Measurements from ENCODE around the gene SLC22A7. TPM values are rescaled to one million over a fixed set of nuclear protein-coding genes. Genes with fewer than 3 reads are reported as not detected.

SLC22A7 gene
- total RNA-seq, 1 experiment from 2014 or later = not detected

GRCh38 chr6:43274127-43274915 lies 23.7 kb upstream of the SLC22A7 start:
- Histone ChIP-seq H3K4ac (ENCODE audit: low read depth, low read length) (no peak overlapping the region), H3K9me3 (ENCODE audit: control insufficient read depth, low read depth, low read length) (no peaks in the 10 kb centered on the region), H3K14ac (ENCODE audit: insufficient read depth, low read length) (no peak overlapping the region), H2BK5ac (ENCODE audit: insufficient read length, low read length) (no peak overlapping the region), H2BK12ac (ENCODE audit: insufficient read length, low read depth, low read length) (no peak overlapping the region), H3K79me2 (ENCODE audit: insufficient read depth, low read length) (no peaks in the 10 kb centered on the region), H2BK15ac (ENCODE audit: low read depth, low read length) (no peak overlapping the region), H3K4me2 (ENCODE audit: insufficient read depth, insufficient read length, low read length) (peak overlapping the region; percentile 46), H3K27me3 (ENCODE audit: insufficient read depth, low read length) (peaks cover 11% of the 10 kb centered on the region; the same call in 1 of the 2 replicates), H3K4me1 (ENCODE audit: insufficient read depth, low read length) (peaks cover 2% of the 10 kb centered on the region; the same call in 1 of the 2 replicates), H2BK120ac (ENCODE audit: low read depth, low read length, poor library complexity, severe bottlenecking) (no peak overlapping the region), H4K20me1 (ENCODE audit: control insufficient read depth, insufficient read depth, insufficient read length) (no peaks in the 10 kb centered on the region), H4K91ac (ENCODE audit: insufficient read length, low read depth, low read length) (no peak overlapping the region), H2AK5ac (ENCODE audit: insufficient read length, low read length) (no peak overlapping the region), H2BK20ac (ENCODE audit: low read depth, low read length, poor library complexity, severe bottlenecking) (no peak overlapping the region), H4K5ac (ENCODE audit: insufficient read length, low read depth, low read length) (no peak overlapping the region), H3K56ac (ENCODE audit: insufficient read length, low read depth, low read length) (no peak overlapping the region), H4K8ac (replicated peaks; ENCODE audit: insufficient read length, low read depth, low read length) (no peak overlapping the region), H3T11ph (ENCODE audit: low read length) (no peak overlapping the region), H3K18ac (ENCODE audit: insufficient read length, low read depth, low read length) (no peak overlapping the region), H3K79me1 (ENCODE audit: insufficient read depth, low read depth, low read length, poor library complexity, severe bottlenecking) (no peaks in the 10 kb centered on the region), H2AFZ (ENCODE audit: low read length) (no peak overlapping the region), H3K23me2 (ENCODE audit: insufficient read length, low read depth, low read length, poor library complexity, severe bottlenecking) (peaks cover 12% of the 10 kb centered on the region), H3K23ac (ENCODE audit: insufficient read length, low read depth, low read length) (no peak overlapping the region), H3K9ac (ENCODE audit: extremely low read depth, insufficient read length, low read length) (no peak overlapping the region), H3K27ac (ENCODE audit: insufficient read length, low read depth, low read length) (no peak overlapping the region)
- no peak for DNase-seq
- Mint-ChIP-seq H3K4me3 (peak overlapping the region; percentile 70 to 90), H3K4me1 (peaks cover 40 to 55% of the 10 kb centered on the region in 2 experiments), H3K27me3 (ENCODE audit: low read depth) (peaks cover 78% of the 10 kb centered on the region), H3K27ac (no peak overlapping the region), H3K9me3 (no peaks in the 10 kb centered on the region), H3K36me3 (ENCODE audit: insufficient read depth in 1 of 3, low read depth in 3 of 3) (no peaks in the 10 kb centered on the region; a peak in 1 of 7 replicates)
- WGBS (ENCODE audit: extremely low coverage, insufficient read length, low lambda C conversion rate) = no CpG with 5 or more reads among the region's 10 CpGs
- TF ChIP-seq CTCF (conservative IDR thresholded peaks at IDR 0.05) = no peak

Data from H9 (cell line).